DOHH2 (cell line): ENCODE data around the gene GALNT18.

Experiments
- EZH2phosphoT487 ChIP-seq: fragments of 200-600 bp; sonication (generic); IDR thresholded peaks from 2 replicates; pipeline ENCODE4 v1.6.1; 2017; ENCODE audit warnings: borderline replicate concordance, mild to moderate bottlenecking, antibody characterized with exemption, low read length, moderate library complexity, mixed read lengths
- TF ChIP-seq, protein P1 (sequence below): fragments of 200-600 bp; sonication (generic); IDR thresholded peaks from one replicate; pipeline ENCODE4 v1.5.1; 2014; ENCODE audit warnings: antibody characterized with exemption, mild to moderate bottlenecking, low read depth, low read length; ENCODE audit not compliant: poor library complexity, severe bottlenecking

DNA sequence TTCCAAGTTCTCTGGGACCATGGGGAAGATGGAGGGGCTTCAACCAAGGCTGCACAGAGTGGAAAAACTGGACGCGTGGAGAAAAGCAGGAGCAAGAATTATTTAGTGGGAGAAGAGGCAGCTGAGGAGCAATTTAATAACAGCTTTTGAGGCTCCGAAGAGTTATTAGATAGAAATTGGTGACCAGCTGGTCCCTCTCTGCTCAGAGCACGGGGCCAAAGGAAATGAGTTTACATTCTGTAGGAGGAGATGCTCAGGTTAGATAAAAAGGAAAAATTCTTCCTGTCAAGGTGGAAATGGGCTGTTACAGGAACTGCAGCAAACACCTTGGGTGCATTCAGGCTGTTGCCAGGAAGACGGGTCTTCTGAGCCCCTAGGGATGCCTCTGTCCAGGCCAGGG is 47.0 kb upstream of the GALNT18 start:
- TF ChIP-seq, protein P1, sequence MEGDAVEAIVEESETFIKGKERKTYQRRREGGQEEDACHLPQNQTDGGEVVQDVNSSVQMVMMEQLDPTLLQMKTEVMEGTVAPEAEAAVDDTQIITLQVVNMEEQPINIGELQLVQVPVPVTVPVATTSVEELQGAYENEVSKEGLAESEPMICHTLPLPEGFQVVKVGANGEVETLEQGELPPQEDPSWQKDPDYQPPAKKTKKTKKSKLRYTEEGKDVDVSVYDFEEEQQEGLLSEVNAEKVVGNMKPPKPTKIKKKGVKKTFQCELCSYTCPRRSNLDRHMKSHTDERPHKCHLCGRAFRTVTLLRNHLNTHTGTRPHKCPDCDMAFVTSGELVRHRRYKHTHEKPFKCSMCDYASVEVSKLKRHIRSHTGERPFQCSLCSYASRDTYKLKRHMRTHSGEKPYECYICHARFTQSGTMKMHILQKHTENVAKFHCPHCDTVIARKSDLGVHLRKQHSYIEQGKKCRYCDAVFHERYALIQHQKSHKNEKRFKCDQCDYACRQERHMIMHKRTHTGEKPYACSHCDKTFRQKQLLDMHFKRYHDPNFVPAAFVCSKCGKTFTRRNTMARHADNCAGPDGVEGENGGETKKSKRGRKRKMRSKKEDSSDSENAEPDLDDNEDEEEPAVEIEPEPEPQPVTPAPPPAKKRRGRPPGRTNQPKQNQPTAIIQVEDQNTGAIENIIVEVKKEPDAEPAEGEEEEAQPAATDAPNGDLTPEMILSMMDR = no peak
- TF ChIP-seq EZH2phosphoT487 = no peak
